ENCODE data around the gene SHLD3. TPM values are rescaled to one million over a fixed set of nuclear protein-coding genes. Genes with fewer than 3 reads are reported as not detected.

Gene SHLD3
- total and polyA plus RNA-seq, 12 donors, result 1.0 to 11.7 (median 3.0) TPM

GRCh38 chr5:65646938-65647337, 22.1 kb downstream of the SHLD3 start:
- Histone ChIP-seq H3K27me3 (no peaks in the 10 kb centered on the region), H3K36me3 (replicated peaks in 1 of 2) (peaks cover 0 to 11% of the 10 kb centered on the region in 2 donors), H3K4me3 (no peak overlapping the region), H3K9me3 (replicated peaks in 1 of 3) (no peaks in the 10 kb centered on the region), H3K27ac (no peak overlapping the region), H3K4me1 (replicated peaks in 1 of 2) (no peaks in the 10 kb centered on the region)
- 66 to 73% (median 69%) methylated on average over 2 of the region's 2 CpGs for WGBS, 4 donors
- no peak for TF ChIP-seq CTCF (IDR thresholded peaks at IDR 0.05)
- no peak for TF ChIP-seq POLR2A (IDR thresholded peaks at IDR 0.05)
- intact Hi-C loops (cut with DNase I), result no loop called here
- DNase-seq, result no peak

GRCh38 chr5:65647941-65648340, 23.1 kb downstream of the SHLD3 start:
- DNase-seq, result no peak
- TF ChIP-seq CTCF (IDR thresholded peaks at IDR 0.05), result no peak
- Histone ChIP-seq H3K27me3 (no peaks in the 10 kb centered on the region), H3K27ac (no peak overlapping the region), H3K4me3 (no peak overlapping the region), H3K9me3 (replicated peaks in 1 of 3) (no peaks in the 10 kb centered on the region), H3K4me1 (replicated peaks in 1 of 2) (no peaks in the 10 kb centered on the region), H3K36me3 (replicated peaks in 1 of 2) (peaks cover 0 to 11% of the 10 kb centered on the region in 2 donors)
- intact Hi-C loops (cut with DNase I), result no loop called here

GRCh38 chr5:65651144-65651543, 26.3 kb downstream of the SHLD3 start:
- no peak for TF ChIP-seq POLR2A (IDR thresholded peaks at IDR 0.05)
- TF ChIP-seq CTCF (IDR thresholded peaks at IDR 0.05), result no peak
- intact Hi-C loops (cut with DNase I), result no loop called here
- no peaks in the 10 kb centered on the region for H3K27me3 ChIP-seq
- peaks cover 0 to 11% of the 10 kb centered on the region in 2 donors for H3K36me3 ChIP-seq (replicated peaks in 1 of 2)
- H3K4me3 ChIP-seq, result no peak overlapping the region
- no peaks in the 10 kb centered on the region for H3K4me1 ChIP-seq (replicated peaks in 1 of 2)
- H3K9me3 ChIP-seq (replicated peaks in 1 of 3), result no peaks in the 10 kb centered on the region
- DNase-seq, result no peak
- WGBS, 4 donors, result 74 to 96% (median 81%) methylated on average over 5 of the region's 5 CpGs
- H3K27ac ChIP-seq, result no peak overlapping the region

- H3K4me3 ChIP-seq, result no peak overlapping the region
- DNase-seq, result no peak
- peaks cover 0 to 9% of the 10 kb centered on the region in 2 donors for H3K36me3 ChIP-seq (replicated peaks in 1 of 2)
- H3K27ac ChIP-seq, result no peak overlapping the region
- WGBS, 4 donors, result 89 to 96% (median 95%) methylated on average over 2 of the region's 2 CpGs
- no peaks in the 10 kb centered on the region for H3K9me3 ChIP-seq (replicated peaks in 1 of 3)
- TF ChIP-seq CTCF (IDR thresholded peaks at IDR 0.05), result no peak
- no peak for TF ChIP-seq POLR2A (IDR thresholded peaks at IDR 0.05)
- no peaks in the 10 kb centered on the region for H3K4me1 ChIP-seq (replicated peaks in 1 of 2)
- intact Hi-C loops (cut with DNase I), result no loop called here
- H3K27me3 ChIP-seq, result no peaks in the 10 kb centered on the region
These were observed 29.9 kb downstream of the SHLD3 start for GRCh38 chr5:65654713-65655112.
